T-helper 2 cell treated with Interferon-gamma antibody and Interleukin-4, amounts not matched to agents 100 ng/mL and 5 ng/mL, for 36 hours (primary cell): ENCODE data around the gene EPSTI1. TPM values are rescaled to one million over a fixed set of nuclear protein-coding genes. Genes with fewer than 3 reads are reported as not detected.
"Not testable (repeated sequence)": the region's sequence is repeated elsewhere in the genome, so short reads cannot be mapped to it uniquely, and the experiment has no call there.

Experiments used
- intact Hi-C: fragments of 100-400 bp; cut with micrococcal nuclease; formaldehyde crosslinking; loops from one replicate; pipeline ENCODE4 v1.15.1; 2023
- total RNA-seq: library from RNA; stranded (reverse); gene quantifications from 2 replicates; pipeline ENCODE4 v1.2.3, GENCODE V29; 2022

EPSTI1 gene, protein sequence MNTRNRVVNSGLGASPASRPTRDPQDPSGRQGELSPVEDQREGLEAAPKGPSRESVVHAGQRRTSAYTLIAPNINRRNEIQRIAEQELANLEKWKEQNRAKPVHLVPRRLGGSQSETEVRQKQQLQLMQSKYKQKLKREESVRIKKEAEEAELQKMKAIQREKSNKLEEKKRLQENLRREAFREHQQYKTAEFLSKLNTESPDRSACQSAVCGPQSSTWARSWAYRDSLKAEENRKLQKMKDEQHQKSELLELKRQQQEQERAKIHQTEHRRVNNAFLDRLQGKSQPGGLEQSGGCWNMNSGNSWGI
- 56.0 and 61.6 TPM in 2 replicates for total RNA-seq

DNA sequence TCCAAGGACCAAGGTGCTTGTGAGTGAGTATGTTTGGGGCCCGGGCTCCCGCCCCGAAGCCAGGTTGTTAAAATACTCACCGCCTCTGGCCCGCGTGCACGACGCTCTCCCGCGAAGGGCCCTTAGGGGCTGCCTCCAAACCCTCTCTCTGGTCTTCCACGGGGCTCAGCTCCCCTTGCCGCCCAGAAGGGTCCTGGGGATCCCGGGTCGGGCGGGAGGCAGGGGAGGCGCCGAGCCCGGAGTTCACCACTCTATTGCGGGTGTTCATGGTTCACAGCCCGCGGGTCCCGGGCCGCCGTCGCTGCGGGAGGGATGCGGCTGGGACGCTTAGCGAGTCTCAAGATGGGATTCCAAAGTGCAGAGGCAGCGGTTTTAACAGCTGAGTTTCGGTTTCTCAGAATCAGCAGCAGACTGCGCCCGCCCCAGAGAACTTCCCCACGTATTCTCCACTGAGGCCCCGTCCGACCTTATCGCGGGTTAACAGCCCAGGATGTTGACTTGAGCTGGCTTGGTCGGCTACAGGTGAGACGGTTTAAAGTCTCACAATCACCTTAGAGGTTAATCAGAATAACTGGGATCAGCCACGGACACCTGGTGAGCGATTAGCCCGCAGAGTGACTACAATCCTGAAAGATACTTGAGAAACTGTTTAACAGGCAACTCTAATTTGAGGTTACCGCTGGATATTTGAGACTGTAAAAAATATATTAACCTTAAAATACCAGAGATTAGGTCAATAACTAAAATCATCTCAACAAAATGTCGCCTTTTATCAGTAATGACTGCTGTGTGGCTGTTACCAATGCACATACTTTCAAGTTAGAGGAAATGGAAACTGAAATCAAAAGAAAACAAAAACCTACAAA, at the start of gene EPSTI1:
TSS of gene EPSTI1 (minus strand) at position 344 of the 866 bp plus-strand sequence. CDS start at position 268, 76 bp downstream.
- intact Hi-C loops: loop anchor here (1.0 to 10.0 kb wide), 4 partner anchors 31 to 720 kb away; partner anchors contain the start of genes AKAP11 and DNAJC15

DNA sequence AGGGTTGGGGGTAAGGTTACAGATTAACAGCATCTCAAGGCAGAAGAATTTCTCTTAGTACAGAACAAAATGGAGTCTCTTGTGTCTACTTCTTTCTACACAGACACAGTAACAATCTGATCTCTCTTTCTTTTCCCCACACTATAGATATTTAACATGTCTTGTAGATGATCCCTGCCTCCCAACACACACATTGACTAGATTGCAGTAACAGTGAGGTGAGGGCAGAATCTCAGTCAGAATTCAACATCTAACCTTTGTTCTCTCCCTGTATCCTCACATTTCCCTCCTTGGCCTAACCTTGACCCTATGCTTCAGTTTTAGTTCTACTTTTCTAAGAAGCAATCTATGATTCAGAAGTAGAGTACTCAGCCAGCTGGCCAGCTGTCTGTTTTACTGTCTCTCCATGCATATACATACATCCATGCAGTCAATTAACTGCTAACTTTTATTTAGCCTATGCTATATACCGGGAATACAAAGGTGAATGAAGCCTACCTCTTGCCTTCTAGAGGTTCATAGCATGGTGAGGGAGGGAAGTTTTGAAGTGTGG, 49.4 kb upstream of the EPSTI1 start:
- intact Hi-C loops: no loop called here

DNA sequence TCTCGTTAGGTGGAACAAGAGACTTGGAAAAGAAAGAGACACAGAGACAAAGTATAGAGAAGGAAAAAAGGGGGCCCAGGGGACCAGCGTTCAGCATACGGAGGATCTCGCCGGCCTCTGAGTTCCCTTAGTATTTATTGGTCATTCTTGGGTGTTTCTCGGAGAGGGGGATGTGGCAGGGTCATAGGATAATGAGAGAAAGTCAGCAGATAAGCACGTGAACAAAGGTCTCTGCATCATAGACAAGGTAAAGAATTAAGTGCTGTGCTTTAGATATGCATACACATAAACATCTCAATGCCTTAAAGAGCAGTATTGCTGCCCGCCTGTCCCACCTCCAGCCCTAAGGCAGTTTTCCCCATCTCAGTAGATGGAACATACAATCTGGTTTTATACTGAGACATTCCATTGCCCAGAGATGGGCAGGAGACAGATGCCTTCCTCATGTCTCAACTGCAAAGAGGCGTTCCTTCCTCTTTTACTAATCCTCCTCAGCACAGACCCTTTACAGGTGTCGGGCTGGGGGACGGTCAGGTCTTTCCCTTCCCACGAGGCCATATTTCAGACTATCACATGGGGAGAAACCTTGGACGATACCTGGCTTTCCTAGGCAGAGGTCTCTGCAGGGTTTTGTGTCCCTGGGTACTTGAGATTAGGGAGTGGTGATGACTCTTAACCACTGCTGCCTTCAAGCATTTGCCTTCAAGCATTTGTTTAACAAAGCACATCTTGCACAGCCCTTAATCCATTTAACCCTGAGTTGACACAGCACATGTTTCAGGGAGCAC, 48.7 kb upstream of the EPSTI1 start:
- intact Hi-C loops: not testable (repeated sequence)

DNA sequence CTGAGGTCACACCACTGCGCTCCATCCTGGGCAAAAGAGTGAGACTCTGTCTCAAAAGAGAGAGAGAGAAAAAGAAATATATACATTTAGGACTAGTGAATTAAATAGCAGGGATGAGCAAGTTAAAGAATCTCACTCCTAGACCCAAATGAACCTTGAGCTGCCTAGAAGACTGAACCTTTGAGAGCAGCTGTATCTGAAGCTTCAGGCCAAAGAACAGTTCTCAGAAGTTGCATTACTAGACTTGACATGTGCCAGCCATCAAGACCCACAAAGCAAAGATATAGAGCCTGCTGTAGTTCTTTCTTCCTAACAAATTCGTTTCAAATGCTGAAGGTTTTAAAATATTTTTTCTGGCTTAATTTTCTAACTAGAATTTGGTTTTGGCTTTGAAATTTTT, 47.9 kb upstream of the EPSTI1 start:
- intact Hi-C loops: no loop called here

DNA sequence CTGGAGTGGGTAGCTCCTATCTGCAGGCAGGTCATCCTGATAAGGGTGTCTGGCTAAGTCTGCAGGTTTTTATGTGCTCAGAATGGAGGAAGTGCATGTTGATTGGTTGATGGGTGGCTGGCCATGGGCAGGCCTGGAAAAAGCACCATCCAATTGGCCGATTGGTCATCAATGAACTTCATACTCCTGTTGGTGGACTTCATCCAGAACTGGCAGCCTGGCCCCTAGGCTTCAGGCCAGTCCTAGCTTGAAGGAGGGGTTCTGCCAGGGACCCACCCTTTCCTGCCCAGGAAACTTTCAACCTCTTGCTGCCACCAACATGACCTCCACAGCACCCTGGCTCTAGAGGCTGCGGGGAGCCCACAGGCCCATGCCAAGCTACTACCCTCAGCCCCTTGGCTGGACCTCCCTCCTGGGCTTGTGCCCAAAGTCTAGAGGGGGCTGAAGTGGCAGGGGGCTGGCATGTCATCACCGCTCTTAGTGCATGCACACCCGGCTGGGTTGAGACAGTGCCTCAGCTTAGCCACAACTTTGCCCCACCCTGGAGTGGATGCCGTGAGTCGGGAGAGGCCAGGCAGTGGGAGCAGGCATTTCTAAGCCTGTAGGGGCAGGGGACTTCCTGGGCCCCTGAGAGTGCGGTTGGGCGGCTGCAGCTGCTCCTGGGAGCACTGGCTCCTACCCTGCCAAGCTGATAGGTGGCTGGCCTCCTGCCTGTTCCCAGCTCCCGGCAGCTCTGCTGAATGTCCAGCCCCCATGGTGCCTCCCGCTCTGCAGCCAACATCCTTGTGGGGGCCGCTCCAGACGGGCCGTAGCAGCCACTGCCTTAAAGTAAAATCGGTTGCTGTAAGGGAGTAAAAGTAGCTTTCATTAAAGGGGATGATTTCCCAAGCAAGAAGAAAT, 44.6 kb upstream of the EPSTI1 start:
- intact Hi-C loops: no loop called here

DNA sequence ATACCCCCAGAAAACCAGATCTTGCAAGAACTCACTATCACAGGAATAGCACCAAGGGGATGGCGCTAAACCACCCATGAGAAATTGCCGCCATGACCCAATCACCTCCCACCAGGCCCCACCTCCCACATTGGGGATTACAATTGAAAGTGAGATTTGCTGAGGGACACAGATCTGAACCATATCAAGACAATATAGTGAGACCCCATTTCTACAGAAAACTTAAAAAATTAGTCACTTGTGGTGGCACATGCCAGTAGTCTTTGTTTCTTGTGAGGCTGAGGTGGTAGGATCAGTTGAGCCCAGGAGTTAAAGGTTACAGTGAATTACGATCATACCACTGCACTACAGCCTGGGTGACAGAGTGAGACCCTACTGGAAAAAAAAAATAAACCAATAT, 41.0 kb upstream of the EPSTI1 start:
- intact Hi-C loops: no loop called here

DNA sequence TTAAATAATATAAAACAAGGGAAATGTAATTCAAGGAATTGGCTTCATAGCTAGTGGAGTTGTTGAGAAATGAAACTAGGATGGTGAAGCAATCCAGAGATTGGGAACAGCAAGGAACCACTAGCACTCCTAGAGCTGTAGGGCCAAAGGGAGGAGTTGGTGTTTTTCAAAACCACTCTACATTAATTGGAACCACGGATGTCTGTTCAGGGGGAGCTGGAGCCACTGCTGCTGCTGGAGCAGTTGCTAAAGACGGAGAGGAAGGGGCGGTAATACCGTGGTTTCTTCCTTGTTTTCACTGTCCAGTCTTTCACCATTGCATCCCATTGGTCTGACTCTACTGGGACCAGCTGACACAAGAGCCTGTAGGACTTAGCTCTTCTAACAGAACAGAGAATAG, 39.8 kb upstream of the EPSTI1 start:
- intact Hi-C loops: no loop called here

DNA sequence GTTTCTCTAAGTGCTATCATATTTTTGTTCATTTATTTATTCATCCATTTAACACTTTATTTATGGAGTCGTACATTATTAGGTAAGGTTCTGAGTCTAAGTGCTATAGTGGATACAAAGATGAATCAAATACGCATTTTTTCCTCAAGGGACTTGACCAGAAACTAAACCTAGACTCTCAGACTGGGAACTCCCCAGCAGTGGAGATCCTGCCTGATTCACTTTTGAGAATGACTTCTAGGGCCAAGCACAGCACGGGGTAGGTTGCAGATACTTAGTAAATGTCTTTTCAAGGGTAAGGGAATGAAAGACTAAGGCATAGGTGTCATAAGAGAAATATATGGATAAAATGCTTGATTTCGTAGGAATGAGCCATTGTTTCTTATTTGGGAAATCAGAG, 38.5 kb upstream of the EPSTI1 start:
- intact Hi-C loops: no loop called here

DNA sequence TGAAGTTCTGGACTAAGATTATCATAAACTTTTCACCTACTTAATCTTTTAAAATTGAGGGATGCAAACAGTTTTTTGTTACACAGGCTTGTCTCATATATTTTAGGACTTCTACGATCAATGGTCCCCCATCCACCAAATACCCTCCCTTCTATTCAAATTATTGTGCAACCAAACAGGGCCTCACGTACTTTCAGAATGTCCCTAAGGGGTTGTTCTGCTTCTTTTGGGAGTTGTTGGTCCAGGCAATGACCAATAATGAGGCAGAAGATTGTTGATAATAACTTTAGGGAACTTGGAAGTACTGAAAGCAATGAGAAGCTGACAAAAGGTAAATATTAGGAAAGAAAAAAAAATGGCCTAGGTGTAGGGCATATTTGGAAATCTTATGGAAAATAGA, 34.2 kb upstream of the EPSTI1 start:
- intact Hi-C loops: no loop called here

DNA sequence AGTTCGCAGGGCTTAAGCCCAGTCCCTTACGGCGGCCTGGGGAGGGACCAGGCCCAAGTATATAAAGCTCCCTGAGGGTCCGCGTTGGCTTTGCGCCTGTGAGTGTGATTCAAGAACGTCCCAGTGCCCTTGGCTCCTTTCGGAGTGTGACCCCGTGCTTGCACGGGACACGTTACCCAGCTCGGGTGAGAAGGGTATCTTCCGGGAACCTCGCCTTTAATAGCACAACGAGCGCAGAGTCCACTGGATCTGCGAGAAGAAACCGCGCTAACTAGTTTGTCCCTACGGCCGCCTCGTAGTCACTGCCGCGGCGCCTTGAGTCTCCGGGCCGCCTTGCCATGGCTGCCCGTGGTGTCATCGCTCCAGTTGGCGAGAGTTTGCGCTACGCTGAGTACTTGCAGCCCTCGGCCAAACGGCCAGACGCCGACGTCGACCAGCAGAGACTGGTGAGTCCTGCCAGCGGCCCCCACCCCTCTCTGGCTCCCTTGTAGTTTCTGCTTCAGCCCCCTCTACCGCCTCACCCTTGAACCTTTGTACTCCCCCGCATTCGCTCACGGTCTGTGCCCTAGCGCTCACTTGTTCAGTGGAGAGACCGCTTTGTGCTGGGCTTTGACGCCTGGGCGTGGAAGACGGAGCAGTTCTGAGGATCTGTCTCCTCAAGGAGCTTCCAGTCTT, 31.4 kb upstream of the EPSTI1 start, which contains the start of gene DNAJC15:
TSS of gene DNAJC15 (plus strand) at position 298 of the 675 bp plus-strand sequence. CDS start at position 339, 41 bp downstream.
- intact Hi-C loops: loop anchor here (1.0 to 2.0 kb wide), 4 partner anchors 27 to 53 kb away; partner anchors contain the start of gene EPSTI1

DNA sequence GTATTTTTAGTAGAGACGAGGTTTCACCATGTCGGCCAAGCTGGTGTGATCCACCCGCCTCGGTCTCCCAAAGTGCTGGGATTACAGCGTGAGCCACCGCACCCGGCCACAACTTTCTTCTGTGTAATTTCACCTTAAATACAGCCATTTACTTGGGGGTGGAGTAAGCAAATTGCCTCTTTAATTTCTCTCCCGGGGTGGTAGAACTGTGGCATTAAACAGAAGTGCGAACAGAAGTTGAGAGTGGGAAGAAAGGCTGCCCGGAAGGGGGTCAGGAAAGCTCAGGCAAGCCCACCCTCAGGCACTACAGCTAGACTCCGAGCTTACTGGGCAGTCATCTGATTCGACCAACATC, 30.9 kb upstream of the EPSTI1 start:
- intact Hi-C loops: loop anchor here (1.0 to 2.0 kb wide), 4 partner anchors 27 to 53 kb away; partner anchors contain the start of gene EPSTI1

DNA sequence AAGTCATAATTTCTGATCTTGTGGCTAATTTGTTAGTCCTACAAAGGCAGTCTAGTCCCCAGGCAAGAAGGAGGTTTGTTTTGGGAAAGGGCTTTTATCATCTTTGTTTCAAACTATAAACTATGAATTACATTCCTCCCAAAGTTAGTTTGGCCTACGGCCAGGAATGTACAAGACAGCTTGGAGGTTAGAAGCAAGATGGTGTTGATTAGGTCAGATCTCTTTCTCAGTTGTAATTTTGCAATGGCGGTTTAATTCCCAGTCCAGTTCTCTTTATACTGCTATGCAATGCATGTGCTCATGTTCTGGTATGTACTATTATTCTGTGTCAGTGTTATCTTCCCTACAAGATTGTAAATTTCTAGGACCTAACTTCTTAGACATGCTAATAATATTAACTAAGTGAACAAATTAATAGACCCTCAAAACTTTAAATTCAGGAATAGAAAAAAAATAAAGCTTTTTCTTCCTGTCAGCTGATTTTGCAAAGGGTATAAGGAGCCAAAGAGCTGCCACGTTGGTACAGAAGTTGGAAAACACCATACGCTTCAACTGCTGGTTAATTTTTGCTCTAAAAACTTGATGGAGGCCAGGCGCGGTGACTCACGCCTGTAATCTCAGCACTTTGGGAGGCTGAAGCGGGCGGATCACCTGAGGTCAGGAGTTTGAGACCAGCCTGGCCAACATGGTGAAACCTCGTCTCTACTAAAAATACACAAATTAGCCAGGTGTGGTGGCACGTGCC, 30.1 kb upstream of the EPSTI1 start:
- intact Hi-C loops: loop anchor here (2.0 kb wide), 1 partner anchor 33 kb away; no protein-coding TSS in a partner anchor

DNA sequence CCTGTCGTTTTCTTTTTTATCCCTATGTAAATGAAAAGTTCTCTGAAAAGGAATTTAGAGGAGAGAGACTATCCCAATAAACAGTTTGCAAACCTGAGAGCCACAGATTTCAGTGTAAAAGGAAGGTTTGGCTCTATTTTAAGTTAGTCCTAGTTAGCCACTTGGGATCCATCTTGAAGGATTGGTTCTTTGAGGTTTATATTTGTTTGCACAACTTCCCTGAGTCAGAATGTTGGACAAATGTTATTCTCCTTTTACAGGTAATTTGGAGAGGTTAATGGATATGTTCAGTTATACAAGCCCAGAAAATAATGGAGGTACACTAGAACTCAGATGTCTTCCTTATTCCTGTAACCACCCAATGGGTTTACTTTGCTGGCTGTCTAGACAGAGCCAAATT, 28.8 kb upstream of the EPSTI1 start:
- intact Hi-C loops: no loop called here

DNA sequence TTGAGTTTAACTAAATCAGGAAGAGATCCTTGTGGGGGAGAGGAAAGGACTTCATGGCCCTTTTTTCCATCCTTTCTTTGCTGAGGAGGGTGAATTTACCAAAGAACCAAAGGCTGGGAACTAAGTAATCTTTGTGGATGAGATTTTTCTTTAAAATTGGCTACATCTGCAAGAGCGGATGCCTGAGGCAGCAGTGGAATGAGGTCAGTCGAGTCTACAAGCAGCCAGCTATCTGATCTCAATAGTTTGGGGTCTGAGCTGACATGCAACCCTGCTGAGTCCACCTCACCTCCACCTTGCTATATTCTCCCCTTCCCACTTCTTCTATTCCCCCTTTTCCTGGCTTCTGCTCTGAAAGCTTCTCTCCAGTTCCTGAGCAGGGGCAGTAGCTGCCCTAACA, 27.8 kb upstream of the EPSTI1 start:
- intact Hi-C loops: no loop called here

DNA sequence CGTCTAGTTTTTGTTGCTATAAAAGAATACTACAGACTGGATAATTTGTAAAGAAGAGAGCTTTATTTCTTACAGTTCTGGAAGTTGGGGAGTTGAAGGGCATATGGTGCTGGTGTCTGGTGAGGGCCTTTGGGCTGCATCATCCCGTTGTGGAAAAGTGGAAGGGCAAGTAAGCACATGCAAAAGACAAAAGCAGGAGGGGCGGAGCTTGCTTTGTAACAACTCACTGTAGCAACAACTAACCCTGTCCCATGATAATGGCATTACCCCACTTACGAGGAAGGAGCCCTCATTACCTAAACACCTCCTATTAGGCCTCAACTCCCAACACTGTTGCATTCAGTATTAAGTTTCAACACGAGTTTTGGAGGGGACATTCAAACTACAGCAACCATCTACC, 24.2 kb upstream of the EPSTI1 start:
- intact Hi-C loops: no loop called here

DNA sequence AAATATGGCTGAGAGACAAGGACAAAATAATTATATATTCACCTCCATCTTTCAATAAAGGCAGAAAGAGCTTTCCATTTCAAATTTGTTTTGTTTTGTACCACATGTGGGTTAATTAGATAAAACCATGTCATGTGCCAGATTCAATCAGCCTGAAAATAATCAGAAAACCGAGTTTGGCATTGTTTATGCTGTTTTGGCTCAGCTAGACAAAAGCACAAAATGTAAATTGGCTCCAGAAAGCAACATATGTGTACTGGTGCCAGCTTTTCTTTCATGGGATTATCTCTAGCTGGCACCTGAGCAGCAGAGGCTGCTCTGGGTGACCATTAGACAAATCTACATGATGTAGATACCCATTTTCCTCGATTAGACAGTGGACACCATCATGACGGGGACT, 22.1 kb upstream of the EPSTI1 start:
- intact Hi-C loops: no loop called here

DNA sequence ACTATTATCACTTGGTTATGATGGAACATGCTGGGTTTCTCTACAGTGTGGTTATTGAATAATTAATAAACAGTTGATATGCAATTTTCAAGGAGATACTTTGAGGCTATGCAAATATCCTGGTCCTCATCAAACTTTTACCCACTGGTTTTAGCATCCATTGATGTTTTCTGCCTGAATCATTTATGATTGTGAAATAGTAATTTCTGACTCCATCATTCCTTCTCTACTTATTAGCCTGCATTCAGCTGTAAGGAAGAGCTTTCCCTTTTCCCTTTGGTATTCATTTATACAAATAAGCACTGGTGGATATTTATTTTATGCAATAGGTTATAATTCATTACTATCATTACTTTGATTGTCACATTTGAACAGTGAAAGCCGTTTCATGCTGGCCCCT, 17.5 kb upstream of the EPSTI1 start:
- intact Hi-C loops: no loop called here

DNA sequence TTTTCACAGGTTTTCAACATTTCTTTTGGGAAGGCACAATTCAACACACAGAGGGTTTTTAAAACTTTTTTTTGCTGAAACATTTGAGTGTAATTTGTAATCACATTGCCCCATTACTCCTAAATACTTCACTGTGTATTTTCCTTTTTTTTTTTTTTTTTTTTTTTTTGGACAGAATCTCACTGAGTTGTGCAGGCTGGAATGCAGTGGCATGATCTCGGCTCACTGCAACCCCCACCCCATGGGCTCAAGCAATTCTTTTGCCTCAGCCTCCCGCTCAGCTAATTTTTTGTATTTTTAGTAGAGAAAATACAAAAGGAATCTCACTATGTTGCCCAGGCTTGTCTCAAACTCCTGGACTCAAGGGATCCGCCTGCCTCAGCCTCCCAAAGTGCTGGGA, 16.6 kb upstream of the EPSTI1 start:
- intact Hi-C loops: no loop called here
